Measurements from ENCODE around the gene USP48.
"Not testable (repeated sequence)": the region's sequence is repeated elsewhere in the genome, so short reads cannot be mapped to it uniquely, and the experiment has no call there.

Gene USP48

GRCh38 chr1:21773585-21773984 is 9.4 kb downstream of the USP48 start:
- no peak for DNase-seq (ENCODE audit: low spot score)
- H3K27ac ChIP-seq, result no peak overlapping the region
- no peak for TF ChIP-seq CTCF (IDR thresholded peaks at IDR 0.05)
- H3K4me3 ChIP-seq, result no peak overlapping the region

- H3K4me3 ChIP-seq; DNase-seq (ENCODE audit: low spot score); H3K27ac ChIP-seq: not testable (repeated sequence)
Measured at GRCh38 chr1:21771672-21772071, 11.3 kb downstream of the USP48 start.

- H3K27ac ChIP-seq; DNase-seq (ENCODE audit: low spot score); H3K4me3 ChIP-seq: not testable (repeated sequence)
Measured at GRCh38 chr1:21770602-21771001, 12.3 kb downstream of the USP48 start.

GRCh38 chr1:21770201-21770600 is 12.7 kb downstream of the USP48 start:
- no peak for DNase-seq (ENCODE audit: low spot score)
- Histone ChIP-seq H3K4me3 (no peak overlapping the region), H3K27ac (no peak overlapping the region)
- no peak for TF ChIP-seq CTCF (IDR thresholded peaks at IDR 0.05)

- not testable (repeated sequence) for H3K27ac ChIP-seq; H3K4me3 ChIP-seq; DNase-seq (ENCODE audit: low spot score)
Measured at GRCh38 chr1:21767106-21767505, 15.8 kb downstream of the USP48 start.

GRCh38 chr1:21766210-21766609 is 16.7 kb downstream of the USP48 start:
- TF ChIP-seq CTCF (IDR thresholded peaks at IDR 0.05), result no peak
- no peak overlapping the region for H3K4me3 ChIP-seq
- no peak overlapping the region for H3K27ac ChIP-seq
- no peak for DNase-seq (ENCODE audit: low spot score)

GRCh38 chr1:21764615-21765423 is 18.1 kb downstream of the USP48 start:
- TF ChIP-seq CTCF (IDR thresholded peaks at IDR 0.05), result no peak
- peak overlapping the region; percentile 12 for H3K4me3 ChIP-seq
- DNase-seq (ENCODE audit: low spot score), result no peak
- peak overlapping the region; percentile 32 to 75 for H3K27ac ChIP-seq

GRCh38 chr1:21763694-21764419 is 19.1 kb downstream of the USP48 start:
- no peak for DNase-seq (ENCODE audit: low spot score)
- Histone ChIP-seq H3K27ac (peak overlapping the region; percentile 32 to 35), H3K4me3 (no peak overlapping the region)
- no peak for TF ChIP-seq CTCF (IDR thresholded peaks at IDR 0.05)
